Nucleus accumbens (tissue), 56 donors: ENCODE data around the gene MIS18BP1.
"Not testable (repeated sequence)": the region's sequence is repeated elsewhere in the genome, so short reads cannot be mapped to it uniquely, and the experiment has no call there.

ENCODE experiments used
- DNase-seq, 56 donors: peaks; one replicate each; lab custom pipeline; 2025; lab: John Stamatoyannopoulos, UW

The MIS18BP1 gene

DNA sequence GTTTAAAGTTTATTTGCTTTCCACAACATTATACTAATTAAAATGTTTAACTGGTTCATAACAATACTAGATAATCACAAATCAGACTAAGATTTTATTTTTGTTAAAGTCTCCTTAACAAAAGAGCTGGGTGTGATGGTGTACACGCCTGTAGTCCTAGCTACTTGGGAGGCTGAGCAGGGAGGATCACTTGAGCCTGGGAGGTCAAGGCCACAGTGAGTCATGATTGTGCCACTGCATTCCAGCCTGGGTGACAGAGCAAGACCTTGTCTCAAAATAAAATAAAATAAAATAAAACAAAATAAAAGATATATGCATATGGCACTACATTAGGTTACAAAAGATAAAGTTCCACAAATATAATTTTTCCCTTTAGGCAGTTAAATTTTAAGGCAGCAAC lies 5.6 kb downstream of the MIS18BP1 start:
- no peak for DNase-seq

- no peak for DNase-seq
Measured at GRCh38 chr14:45246691-45247090, 6.3 kb downstream of the MIS18BP1 start.

DNA sequence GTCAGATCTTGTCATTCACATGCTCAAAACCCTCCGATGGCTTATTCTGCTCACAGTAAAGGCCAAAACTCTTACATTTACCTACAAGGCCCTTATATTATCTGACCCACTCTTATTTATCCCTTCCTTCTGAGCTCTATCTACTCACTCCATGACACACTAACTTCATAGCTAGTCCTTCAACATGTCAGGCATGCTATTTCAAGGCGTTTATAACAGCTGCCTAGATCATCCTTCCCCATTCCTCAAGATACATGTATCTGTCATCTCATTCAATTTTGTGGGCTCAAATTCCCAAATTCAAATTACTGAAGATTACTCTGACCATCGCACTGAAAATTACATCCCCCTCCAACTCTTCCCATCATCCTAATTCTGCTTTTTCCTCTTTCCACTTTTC lies 6.9 kb downstream of the MIS18BP1 start:
- no peak for DNase-seq

DNA sequence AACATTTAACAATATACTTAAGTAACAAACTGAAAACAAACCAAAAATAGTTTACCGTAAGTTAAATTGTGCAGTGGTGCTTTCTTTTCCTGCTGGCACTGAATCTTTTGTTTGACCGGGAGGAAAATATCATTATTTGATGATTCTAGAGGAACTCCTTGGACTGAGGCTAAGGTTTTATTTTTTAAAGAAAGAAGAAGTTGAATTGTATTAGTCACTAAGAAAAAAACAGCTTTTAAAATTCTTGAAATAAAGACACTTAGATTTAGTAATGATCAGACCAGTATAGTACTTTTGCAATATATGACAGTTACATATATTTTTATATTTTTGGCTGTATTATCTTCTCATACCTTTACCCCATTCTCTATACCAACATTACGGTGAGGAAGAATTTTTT lies 10.3 kb downstream of the MIS18BP1 start:
- DNase-seq, result no peak

GRCh38 chr14:45238988-45239387 lies 14.0 kb downstream of the MIS18BP1 start:
- no peak for DNase-seq

DNA sequence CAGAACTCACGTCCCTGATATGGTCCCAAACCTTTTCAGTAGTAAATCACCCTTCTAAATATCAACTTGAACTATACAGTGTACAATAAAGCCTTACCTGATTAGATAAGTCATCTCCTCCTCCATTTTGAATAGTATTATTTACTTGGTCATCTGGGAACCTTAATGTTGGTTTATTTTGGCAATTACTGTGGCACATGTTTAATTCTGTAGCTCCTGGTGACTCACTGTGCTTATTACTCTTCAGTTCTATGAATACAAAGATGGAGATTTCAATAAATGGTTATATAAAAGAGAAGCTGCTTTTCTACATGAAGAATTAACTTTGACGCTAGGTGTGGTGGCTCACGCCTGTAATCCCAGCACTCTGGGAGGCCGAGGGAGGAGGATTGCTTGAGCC lies 25.4 kb downstream of the MIS18BP1 start:
- DNase-seq, result no peak

DNA sequence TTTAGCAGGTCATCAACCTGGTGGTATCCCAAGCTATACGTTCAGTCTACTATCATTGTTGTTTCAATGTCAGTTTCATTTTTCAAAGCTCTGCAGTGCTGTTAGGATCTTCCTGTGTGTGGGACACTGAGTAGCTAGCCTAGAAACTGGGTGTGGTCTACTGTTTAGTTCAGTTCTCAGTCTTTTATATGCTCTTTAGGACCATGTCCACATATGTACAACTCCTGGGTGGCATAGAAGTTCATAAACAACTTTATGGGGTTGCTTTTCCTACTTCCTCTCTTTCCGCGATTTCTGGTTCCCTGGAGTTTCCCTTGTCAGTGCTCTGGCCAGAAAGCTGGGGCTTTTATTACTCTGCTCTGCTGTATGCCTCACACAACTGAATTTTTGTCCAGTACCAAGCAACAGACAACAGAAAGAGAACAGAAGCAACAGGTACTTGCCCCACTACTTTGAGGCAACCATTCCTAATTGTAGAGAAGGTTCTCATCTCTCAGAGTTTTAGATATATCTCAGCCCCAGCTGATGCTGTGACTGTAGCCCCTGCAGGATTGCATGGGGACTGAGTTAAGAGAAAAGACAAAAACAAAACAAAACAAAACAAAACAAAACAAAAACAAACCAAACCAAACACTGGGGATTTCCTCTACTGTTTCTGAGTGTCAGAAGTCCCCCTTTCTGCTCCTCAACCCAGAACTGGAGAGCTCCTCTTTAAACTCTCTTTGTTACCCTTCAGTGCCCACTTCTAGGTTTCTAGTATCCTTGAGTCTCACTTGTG lies 30.3 kb downstream of the MIS18BP1 start:
- no peak for DNase-seq

- not testable (repeated sequence) for DNase-seq
Measured at GRCh38 chr14:45214341-45214740, 38.7 kb downstream of the MIS18BP1 start.

DNA sequence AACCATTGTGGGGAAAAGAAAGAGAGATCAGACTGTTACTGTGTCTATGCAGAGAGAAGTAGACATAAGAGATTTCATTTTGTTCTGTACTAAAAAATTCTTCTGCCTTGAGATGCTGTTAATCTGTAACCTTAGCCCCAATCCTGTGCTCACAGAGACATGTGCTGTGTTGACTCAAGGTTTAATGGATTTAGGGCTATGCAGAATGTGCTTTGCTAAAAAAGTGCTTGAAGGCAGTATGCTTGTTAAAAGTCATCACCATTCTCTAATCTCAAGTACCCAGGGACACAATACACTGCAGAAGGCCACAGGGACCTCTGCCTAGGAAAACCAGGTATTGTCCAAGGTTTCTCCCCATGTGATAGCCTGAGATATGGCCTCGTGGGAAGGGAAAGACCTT lies 39.3 kb downstream of the MIS18BP1 start:
- DNase-seq, result not testable (repeated sequence)

DNA sequence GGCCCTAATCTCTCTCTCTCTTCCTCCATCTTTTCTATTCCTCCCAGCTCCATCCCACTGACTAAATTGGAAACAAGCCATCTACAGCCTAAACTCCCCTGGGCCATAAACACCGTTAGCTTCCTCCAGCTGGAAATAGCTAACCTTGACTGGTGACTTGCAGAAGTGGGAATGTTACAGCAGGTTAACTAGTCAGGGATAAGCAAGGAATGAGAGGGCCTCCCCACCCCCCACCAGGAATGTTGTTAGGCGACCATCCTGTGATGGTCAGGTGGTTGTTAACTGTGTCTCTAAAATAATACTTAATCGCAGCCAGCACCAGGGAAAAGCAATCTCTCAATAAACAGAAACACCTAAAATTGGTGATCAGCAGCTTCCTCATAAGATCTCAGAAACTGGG lies 40.8 kb downstream of the MIS18BP1 start:
- DNase-seq, result no peak

- DNase-seq, result no peak
Measured at GRCh38 chr14:45211295-45211694, 41.7 kb downstream of the MIS18BP1 start.

GRCh38 chr14:45210159-45210558 lies 42.8 kb downstream of the MIS18BP1 start:
- no peak for DNase-seq

DNA sequence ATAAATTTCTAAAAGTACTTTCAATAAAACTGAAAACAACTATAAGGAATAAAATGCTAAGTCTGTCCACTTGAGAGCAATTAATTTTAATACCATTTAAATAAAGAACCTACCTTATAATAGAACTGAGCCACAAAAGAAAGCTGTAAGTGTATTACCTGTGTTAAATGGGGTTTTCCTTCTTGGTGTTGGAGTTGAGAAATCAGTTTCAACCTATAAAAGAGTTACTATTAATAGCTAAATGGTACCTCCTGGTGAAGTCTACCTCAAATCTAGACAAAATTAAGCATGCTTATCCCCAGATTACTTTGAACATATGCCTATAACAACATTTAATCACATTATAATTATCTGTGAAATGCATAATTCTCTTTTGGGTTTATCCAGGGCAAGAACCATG lies 48.8 kb downstream of the MIS18BP1 start:
- no peak for DNase-seq

DNA sequence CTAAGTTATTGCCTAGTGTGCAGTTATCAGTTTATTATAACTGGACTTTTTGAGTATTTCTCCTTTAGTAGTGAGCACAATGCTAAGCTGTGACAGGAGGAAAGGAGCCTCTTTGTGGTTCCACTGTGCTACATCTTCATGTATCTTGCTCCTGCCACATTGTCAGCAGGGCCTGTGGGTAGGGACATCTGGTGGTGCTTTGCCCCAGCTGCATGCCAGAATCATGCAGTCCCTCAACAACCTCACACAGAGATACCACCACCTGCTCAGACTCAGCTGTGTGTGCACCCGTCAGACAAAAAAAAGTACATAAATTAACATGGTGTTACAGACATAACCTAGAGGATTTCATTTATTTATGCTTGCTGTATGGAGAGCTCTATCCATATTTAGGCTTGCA lies 51.1 kb downstream of the MIS18BP1 start:
- DNase-seq, result peak in 1 of 56 donors; percentile 1

GRCh38 chr14:45199230-45199629 lies 53.8 kb downstream of the MIS18BP1 start:
- DNase-seq, result no peak

DNA sequence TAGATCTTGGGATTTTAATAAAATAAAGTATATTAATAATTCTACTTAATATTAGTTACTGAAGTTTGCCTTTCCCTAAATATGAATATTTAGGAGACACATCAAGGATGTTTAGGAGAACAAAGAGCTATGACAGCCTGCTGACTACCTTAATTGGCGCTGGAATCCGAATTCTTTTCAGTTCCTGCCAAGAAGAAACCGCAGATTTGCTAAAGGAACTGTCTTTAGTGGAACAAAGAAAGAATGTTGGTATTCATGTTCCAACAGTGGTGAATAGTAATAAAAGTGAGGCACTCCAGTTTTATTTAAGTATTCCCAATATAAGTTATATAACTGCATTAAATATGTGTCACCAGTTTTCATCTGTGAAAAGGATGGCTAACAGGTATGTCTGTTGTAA lies 54.5 kb downstream of the MIS18BP1 start:
- no peak for DNase-seq

DNA sequence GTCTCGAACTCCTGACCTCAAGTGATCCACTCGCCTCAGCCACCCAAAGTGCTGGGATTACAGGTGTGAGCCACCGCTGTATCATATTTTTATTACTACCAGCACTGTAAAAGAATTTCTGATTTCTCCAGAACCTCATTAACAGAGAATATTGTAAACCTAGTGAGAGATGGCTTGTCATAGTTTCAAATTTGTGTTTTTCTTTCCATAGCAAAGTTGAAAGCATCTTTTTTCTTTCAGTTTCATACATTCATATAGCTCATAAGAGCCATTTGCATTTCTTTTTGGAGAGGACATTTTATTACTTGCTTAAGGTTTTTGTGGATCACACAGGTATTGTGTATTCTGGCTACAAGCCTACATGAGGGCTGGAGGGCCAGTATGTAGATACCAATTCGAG lies 58.0 kb downstream of the MIS18BP1 start:
- no peak for DNase-seq

- DNase-seq, result no peak
Measured at GRCh38 chr14:45185100-45185814, 67.7 kb downstream of the MIS18BP1 start.

GRCh38 chr14:45181806-45182205 lies 71.2 kb downstream of the MIS18BP1 start:
- DNase-seq, result no peak

GRCh38 chr14:45181329-45181728 lies 71.7 kb downstream of the MIS18BP1 start:
- DNase-seq, result no peak

- DNase-seq, result no peak
Measured at GRCh38 chr14:45177076-45177475, 75.9 kb downstream of the MIS18BP1 start.

DNA sequence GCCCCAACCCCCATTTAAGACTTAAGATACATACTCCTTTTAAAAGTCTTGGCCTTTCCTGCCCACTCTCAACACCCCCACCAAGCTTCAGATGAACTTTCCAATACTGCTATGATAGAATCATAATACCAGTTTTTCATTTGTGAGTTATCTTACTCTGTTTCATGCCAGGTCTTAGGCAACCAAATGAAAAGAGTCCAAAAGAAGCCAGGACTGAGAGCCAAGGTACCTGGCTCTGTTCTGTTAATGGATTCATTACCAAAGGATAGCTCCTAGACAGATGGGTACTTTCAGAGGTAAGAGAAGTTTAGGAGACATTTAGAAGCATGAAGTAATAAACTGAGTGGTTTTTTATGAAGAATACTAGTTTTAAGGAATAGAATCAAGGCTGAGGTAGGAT lies 83.1 kb downstream of the MIS18BP1 start:
- no peak for DNase-seq
